Astrocyte (in vitro differentiated cells and primary cell): Measurements from ENCODE around the gene FZR1. TPM values are rescaled to one million over a fixed set of nuclear protein-coding genes. Genes with fewer than 3 reads are reported as not detected.
A peak's percentile ranks its signal among the peaks of the same experiment; 100 is the strongest.

Experiments used
- DNase-seq: peaks from one replicate; pipeline ENCODE4 v3.0.0-alpha.2; 2010; ENCODE audit warnings: low read depth
- FAIRE-seq: peaks from 2 replicates; lab custom pipeline; 2011; peaks lifted over from hg19 to GRCh38; lab: Jason Lieb, UNC
- H2AFZ ChIP-seq: 2 replicates; pipeline ENCODE4 v1.6.0; 2012; ENCODE audit warnings: low read depth, low read length, inconsistent platforms
- H3K27ac ChIP-seq: 2 replicates; pipeline ENCODE4 v1.5.1; 2011; ENCODE audit warnings: low read depth, low read length, inconsistent platforms
- H3K27me3 ChIP-seq: 2 replicates; pipeline ENCODE4 v1.6.0; 2011; ENCODE audit warnings: low read length, inconsistent platforms; ENCODE audit not compliant: insufficient read depth
- H3K36me3 ChIP-seq: 2 replicates; pipeline ENCODE4 v1.5.1; 2011; ENCODE audit warnings: low read length, inconsistent platforms; ENCODE audit not compliant: insufficient read depth
- H3K4me1 ChIP-seq: 2 replicates; pipeline ENCODE4 v1.5.1; 2011; ENCODE audit warnings: low read length, inconsistent platforms; ENCODE audit not compliant: insufficient read depth
- H3K4me2 ChIP-seq: 2 replicates; pipeline ENCODE4 v1.6.0; 2012; ENCODE audit warnings: low read length, inconsistent platforms
- H3K4me3 ChIP-seq: 2 replicates; pipeline ENCODE4 v1.5.1; 2011; ENCODE audit warnings: low read depth, mild to moderate bottlenecking, low read length, inconsistent platforms; ENCODE audit not compliant: insufficient read depth
- H3K79me2 ChIP-seq: 2 replicates; pipeline ENCODE4 v1.6.0; 2012; ENCODE audit warnings: mild to moderate bottlenecking, low read length, inconsistent platforms; ENCODE audit not compliant: insufficient read depth
- H3K9ac ChIP-seq: 2 replicates; pipeline ENCODE4 v1.6.0; 2012; ENCODE audit warnings: mild to moderate bottlenecking, low read length, inconsistent platforms
- H3K9me3 ChIP-seq: 2 replicates; pipeline ENCODE4 v1.5.1; 2012; ENCODE audit warnings: low read depth, mild to moderate bottlenecking, low read length, inconsistent platforms; ENCODE audit not compliant: insufficient read depth
- H4K20me1 ChIP-seq: 2 replicates; pipeline ENCODE4 v1.6.0; 2012; ENCODE audit warnings: low read length, inconsistent platforms; ENCODE audit not compliant: insufficient read depth
- H3K27ac Mint-ChIP-seq: one replicate; pipeline ENCODE4 v1.8.0; 2021; ENCODE audit warnings: mild to moderate bottlenecking, mixed read lengths; ENCODE audit not compliant: unreplicated experiment
- H3K27me3 Mint-ChIP-seq: one replicate; pipeline ENCODE4 v1.8.0; 2021; ENCODE audit warnings: low read depth, mixed read lengths; ENCODE audit not compliant: unreplicated experiment
- H3K36me3 Mint-ChIP-seq: one replicate; pipeline ENCODE4 v1.8.0; 2021; ENCODE audit warnings: low read depth, mixed read lengths; ENCODE audit not compliant: unreplicated experiment
- H3K4me1 Mint-ChIP-seq: one replicate; pipeline ENCODE4 v1.8.0; 2021; ENCODE audit warnings: low read depth, mixed read lengths; ENCODE audit not compliant: unreplicated experiment
- H3K4me3 Mint-ChIP-seq: one replicate; pipeline ENCODE4 v1.8.0; 2021; ENCODE audit warnings: mild to moderate bottlenecking, moderate library complexity, mixed read lengths; ENCODE audit not compliant: unreplicated experiment
- H3K9me3 Mint-ChIP-seq: one replicate; pipeline ENCODE4 v1.8.0; 2021; ENCODE audit warnings: mild to moderate bottlenecking, mixed read lengths; ENCODE audit not compliant: unreplicated experiment
- EZH2 ChIP-seq: IDR thresholded peaks from 2 replicates; pipeline ENCODE4 v1.6.1; 2012; ENCODE audit warnings: mild to moderate bottlenecking, low read length, inconsistent platforms; ENCODE audit not compliant: insufficient read depth
- total RNA-seq: library from RNA; stranded (reverse); gene quantifications from 2 replicates; pipeline ENCODE4 v1.2.1, GENCODE V29; 2021
- TF ChIP-seq, protein P1 (sequence below): IDR thresholded peaks from 2 replicates; pipeline ENCODE4 v1.5.1; 2011; ENCODE audit warnings: low read depth, mild to moderate bottlenecking, inconsistent platforms, low read length, moderate library complexity; ENCODE audit not compliant: insufficient read depth

The FZR1 gene
- total RNA-seq, 1 donor from 2014 or later: 51.8 TPM

DNA sequence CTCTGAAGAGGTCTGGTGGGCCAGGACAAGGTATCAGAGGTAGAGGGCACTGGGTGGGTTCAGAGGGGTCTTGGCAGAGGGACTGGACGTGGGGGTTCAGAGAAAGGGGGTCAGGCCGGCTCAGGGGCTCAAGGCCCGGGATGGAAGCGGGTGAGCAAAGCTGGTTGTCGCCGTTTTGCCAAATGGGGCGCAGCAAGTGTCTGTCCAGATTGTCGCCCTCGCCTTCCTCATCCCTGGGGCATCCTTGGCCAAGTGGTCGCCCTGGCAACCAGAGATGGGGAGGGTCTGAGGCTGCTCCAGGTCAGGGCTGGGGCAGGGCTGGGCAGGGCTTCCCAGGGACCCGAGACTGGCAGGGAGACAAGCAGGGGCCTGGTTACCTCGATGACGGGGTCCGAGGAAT, 12.5 kb upstream of the FZR1 start:
- Histone ChIP-seq H3K4me1 (no peaks in the 10 kb centered on the region), H3K9ac (no peak overlapping the region), H3K79me2 (peaks cover 20% of the 10 kb centered on the region), H3K36me3 (peaks cover 6% of the 10 kb centered on the region), H3K9me3 (no peaks in the 10 kb centered on the region), H2AFZ (no peak overlapping the region), H3K27me3 (no peaks in the 10 kb centered on the region), H3K4me3 (no peak overlapping the region), H3K4me2 (no peak overlapping the region), H3K27ac (no peak overlapping the region), H4K20me1 (peaks cover 7% of the 10 kb centered on the region)
- H3K27me3 Mint-ChIP-seq: no peaks in the 10 kb centered on the region
- TF ChIP-seq, protein P1, sequence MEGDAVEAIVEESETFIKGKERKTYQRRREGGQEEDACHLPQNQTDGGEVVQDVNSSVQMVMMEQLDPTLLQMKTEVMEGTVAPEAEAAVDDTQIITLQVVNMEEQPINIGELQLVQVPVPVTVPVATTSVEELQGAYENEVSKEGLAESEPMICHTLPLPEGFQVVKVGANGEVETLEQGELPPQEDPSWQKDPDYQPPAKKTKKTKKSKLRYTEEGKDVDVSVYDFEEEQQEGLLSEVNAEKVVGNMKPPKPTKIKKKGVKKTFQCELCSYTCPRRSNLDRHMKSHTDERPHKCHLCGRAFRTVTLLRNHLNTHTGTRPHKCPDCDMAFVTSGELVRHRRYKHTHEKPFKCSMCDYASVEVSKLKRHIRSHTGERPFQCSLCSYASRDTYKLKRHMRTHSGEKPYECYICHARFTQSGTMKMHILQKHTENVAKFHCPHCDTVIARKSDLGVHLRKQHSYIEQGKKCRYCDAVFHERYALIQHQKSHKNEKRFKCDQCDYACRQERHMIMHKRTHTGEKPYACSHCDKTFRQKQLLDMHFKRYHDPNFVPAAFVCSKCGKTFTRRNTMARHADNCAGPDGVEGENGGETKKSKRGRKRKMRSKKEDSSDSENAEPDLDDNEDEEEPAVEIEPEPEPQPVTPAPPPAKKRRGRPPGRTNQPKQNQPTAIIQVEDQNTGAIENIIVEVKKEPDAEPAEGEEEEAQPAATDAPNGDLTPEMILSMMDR: no peak
- TF ChIP-seq EZH2: no peak
- H3K9me3 Mint-ChIP-seq: peaks cover 2% of the 10 kb centered on the region
- no peak overlapping the region for H3K4me3 Mint-ChIP-seq
- DNase-seq: no peak
- H3K4me1 Mint-ChIP-seq: peaks cover 4% of the 10 kb centered on the region
- peak overlapping the region; percentile 81 for H3K27ac Mint-ChIP-seq
- FAIRE-seq: no peak
- peaks cover 13% of the 10 kb centered on the region for H3K36me3 Mint-ChIP-seq

DNA sequence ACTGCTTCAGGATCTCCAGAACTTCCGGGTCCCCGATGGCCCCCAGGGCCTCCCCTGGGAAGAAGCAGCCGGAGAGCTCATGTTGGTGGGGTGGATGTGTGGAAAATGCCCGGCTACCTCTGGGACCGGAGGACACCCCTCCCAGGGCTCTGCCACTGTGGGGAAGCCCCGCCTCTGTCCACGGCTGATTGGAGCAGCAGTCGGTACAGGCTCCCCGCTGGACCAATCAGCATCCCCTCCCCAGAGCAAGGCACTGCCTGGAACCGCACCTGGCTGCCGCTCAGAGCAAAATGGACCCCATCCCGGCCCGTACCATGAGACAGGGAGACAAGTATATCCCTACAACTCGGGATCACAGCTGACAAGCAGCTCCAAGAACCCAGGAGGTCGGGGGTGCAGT, 12.1 kb upstream of the FZR1 start:
- FAIRE-seq: no peak
- H3K27me3 ChIP-seq: no peaks in the 10 kb centered on the region
- Mint-ChIP-seq H3K9me3 (peaks cover 2% of the 10 kb centered on the region), H3K27ac (no peak overlapping the region), H3K27me3 (no peaks in the 10 kb centered on the region), H3K36me3 (peaks cover 13% of the 10 kb centered on the region), H3K4me3 (no peak overlapping the region), H3K4me1 (peaks cover 4% of the 10 kb centered on the region)
- no peaks in the 10 kb centered on the region for H3K4me1 ChIP-seq
- no peak for TF ChIP-seq EZH2
- TF ChIP-seq, protein P1: no peak
- no peak overlapping the region for H3K27ac ChIP-seq
- no peak overlapping the region for H3K4me2 ChIP-seq
- DNase-seq: no peak
- H3K9ac ChIP-seq: no peak overlapping the region
- H3K36me3 ChIP-seq: peaks cover 6% of the 10 kb centered on the region
- H3K79me2 ChIP-seq: peaks cover 24% of the 10 kb centered on the region
- H3K9me3 ChIP-seq: no peaks in the 10 kb centered on the region
- H2AFZ ChIP-seq: no peak overlapping the region
- peaks cover 7% of the 10 kb centered on the region for H4K20me1 ChIP-seq
- H3K4me3 ChIP-seq: no peak overlapping the region

GRCh38 chr19:3494559-3494958, 11.6 kb upstream of the FZR1 start:
- Histone ChIP-seq H3K9me3 (no peaks in the 10 kb centered on the region), H3K36me3 (peaks cover 6% of the 10 kb centered on the region), H2AFZ (no peak overlapping the region), H4K20me1 (peaks cover 7% of the 10 kb centered on the region), H3K4me1 (peaks cover under 1% of the 10 kb centered on the region), H3K4me2 (no peak overlapping the region), H3K27ac (no peak overlapping the region), H3K9ac (no peak overlapping the region), H3K79me2 (peaks cover 29% of the 10 kb centered on the region), H3K4me3 (no peak overlapping the region), H3K27me3 (no peaks in the 10 kb centered on the region)
- no peak overlapping the region for H3K4me3 Mint-ChIP-seq
- H3K27ac Mint-ChIP-seq: no peak overlapping the region
- peaks cover 2% of the 10 kb centered on the region for H3K9me3 Mint-ChIP-seq
- no peak for DNase-seq
- TF ChIP-seq EZH2: no peak
- TF ChIP-seq, protein P1: no peak
- peaks cover 4% of the 10 kb centered on the region for H3K4me1 Mint-ChIP-seq
- H3K27me3 Mint-ChIP-seq: no peaks in the 10 kb centered on the region
- FAIRE-seq: no peak
- H3K36me3 Mint-ChIP-seq: peaks cover 13% of the 10 kb centered on the region
